Mesenchymal stem cell (in vitro differentiated cells and primary cell): ENCODE data around the gene PARD3. TPM values are rescaled to one million over a fixed set of nuclear protein-coding genes. Genes with fewer than 3 reads are reported as not detected.
A peak's percentile ranks its signal among the peaks of the same experiment; 100 is the strongest.

ENCODE experiments used
- DNase-seq: peaks from one replicate; pipeline ENCODE4 v3.0.0-alpha.2; 2013
- H2AFZ ChIP-seq: one replicate; pipeline ENCODE4 v1.6.1; 2013; ENCODE audit warnings: low read depth, mild to moderate bottlenecking, control low read depth, inconsistent platforms, low read length, moderate library complexity
- H2AK5ac ChIP-seq: 2 replicates; pipeline ENCODE4 v1.6.1; 2013; ENCODE audit warnings: low read length, moderate library complexity, mild to moderate bottlenecking, inconsistent platforms; ENCODE audit not compliant: severe bottlenecking
- H2BK120ac ChIP-seq: one replicate; pipeline ENCODE4 v1.6.1; 2013; ENCODE audit warnings: low read depth, mild to moderate bottlenecking, inconsistent platforms, low read length, moderate library complexity
- H2BK12ac ChIP-seq, 2 experiments: one replicate each; pipeline ENCODE4 v1.6.1; 2013; ENCODE audit warnings: inconsistent platforms in 2 of 2, low read length in 2 of 2, mild to moderate bottlenecking in 2 of 2, moderate library complexity in 2 of 2, control low read depth in 1 of 2
- H2BK15ac ChIP-seq: one replicate; pipeline ENCODE4 v1.6.1; 2013; ENCODE audit warnings: mild to moderate bottlenecking, low read depth, inconsistent platforms; ENCODE audit not compliant: poor library complexity, severe bottlenecking
- H2BK5ac ChIP-seq: 2 replicates; pipeline ENCODE4 v1.6.1; 2013; ENCODE audit warnings: low read depth, mild to moderate bottlenecking, low read length, control low read depth, inconsistent platforms; ENCODE audit not compliant: poor library complexity, severe bottlenecking
- H3K14ac ChIP-seq, 2 experiments: one replicate each; pipeline ENCODE4 v1.6.1; 2013; ENCODE audit warnings: inconsistent platforms in 2 of 2, low read length in 2 of 2, control low read depth in 1 of 2, mild to moderate bottlenecking in 1 of 2, moderate library complexity in 1 of 2
- H3K18ac ChIP-seq, 2 experiments: one replicate each; pipeline ENCODE4 v1.6.1; 2013; ENCODE audit warnings: inconsistent platforms in 2 of 2, low read length in 2 of 2, control low read depth in 1 of 2, low read depth in 1 of 2, mild to moderate bottlenecking in 1 of 2
- H3K23ac ChIP-seq, 2 experiments: one replicate each; pipeline ENCODE4 v1.6.1; 2013; ENCODE audit warnings: inconsistent platforms in 2 of 2, low read length in 2 of 2, mild to moderate bottlenecking in 2 of 2, moderate library complexity in 2 of 2, control low read depth in 1 of 2
- H3K27ac ChIP-seq: 2 replicates; pipeline ENCODE4 v1.5.1; 2013; ENCODE audit warnings: mild to moderate bottlenecking, moderate library complexity, low read length, control low read depth, inconsistent platforms; ENCODE audit not compliant: poor library complexity, severe bottlenecking
- H3K27me3 ChIP-seq, 2 experiments: 2 replicates each; pipeline versions ENCODE4 v1.6.1 to v1.7.0; 2013; ENCODE audit warnings: low read length in 2 of 2, mild to moderate bottlenecking in 2 of 2, moderate library complexity in 2 of 2, control low read depth in 1 of 2, inconsistent platforms in 1 of 2; ENCODE audit not compliant: control insufficient read depth in 1 of 2, insufficient read depth in 1 of 2
- H3K36me3 ChIP-seq, 2 experiments: 2 replicates each; pipeline versions ENCODE4 v1.6.1 to v1.7.0; 2013; ENCODE audit warnings: low read length in 2 of 2, control low read depth in 1 of 2, inconsistent platforms in 1 of 2, low read depth in 1 of 2, mild to moderate bottlenecking in 1 of 2; ENCODE audit not compliant: insufficient read depth in 2 of 2, control insufficient read depth in 1 of 2
- H3K4ac ChIP-seq, 2 experiments: one replicate each; pipeline ENCODE4 v1.6.1; 2013; ENCODE audit warnings: inconsistent platforms in 2 of 2, low read length in 2 of 2, mild to moderate bottlenecking in 2 of 2, moderate library complexity in 2 of 2, control low read depth in 1 of 2, low read depth in 1 of 2
- H3K4me1 ChIP-seq: 2 replicates; pipeline ENCODE4 v1.6.1; 2013; ENCODE audit warnings: low read depth, low read length, control low read depth; ENCODE audit not compliant: control insufficient read depth, insufficient read depth
- H3K4me2 ChIP-seq: 2 replicates; pipeline ENCODE4 v1.6.1; 2013; ENCODE audit warnings: low read length, mild to moderate bottlenecking, inconsistent platforms; ENCODE audit not compliant: poor library complexity, severe bottlenecking
- H3K4me3 ChIP-seq, 2 experiments: 2 replicates each; pipeline versions ENCODE4 v1.5.1 to v1.7.0; 2013; ENCODE audit warnings: low read length in 2 of 2, mild to moderate bottlenecking in 2 of 2, control low read depth in 1 of 2, low read depth in 1 of 2; ENCODE audit not compliant: insufficient read depth in 1 of 2
- H3K79me1 ChIP-seq: replicated peaks from 2 replicates; pipeline ENCODE4 v1.6.1; 2013; ENCODE audit warnings: mild to moderate bottlenecking, control low read depth, low read length, inconsistent platforms; ENCODE audit not compliant: poor library complexity, severe bottlenecking
- H3K9ac ChIP-seq: 2 replicates; pipeline ENCODE4 v1.7.0; 2013; ENCODE audit warnings: mild to moderate bottlenecking, low read length, moderate library complexity
- H3K9me3 ChIP-seq: 2 replicates; pipeline ENCODE4 v1.7.0; 2013; ENCODE audit warnings: mild to moderate bottlenecking, low read length; ENCODE audit not compliant: control insufficient read depth
- H4K8ac ChIP-seq: one replicate; pipeline ENCODE4 v1.6.1; 2013; ENCODE audit warnings: inconsistent platforms, mild to moderate bottlenecking, low read length, moderate library complexity
- H4K91ac ChIP-seq: one replicate; pipeline ENCODE4 v1.6.1; 2013; ENCODE audit warnings: mild to moderate bottlenecking, low read length, inconsistent platforms
- WGBS: methylation state at CpG from one replicate; pipeline ENCODE4 v1.1.7; 2013; ENCODE audit warnings: mixed read lengths; 5-methylcytosine and 5-hydroxymethylcytosine counted together
- polyA plus RNA-seq, 2 experiments: library from polyadenylated mRNA; stranded (reverse); fragments of 200-250 nt; gene quantifications; one replicate each; pipeline ENCODE4 v1.2.3, GENCODE V29; 2013

The PARD3 gene
- 37.3 TPM for polyA plus RNA-seq (2013, experiment 1 of 2)
- 35.9 TPM for polyA plus RNA-seq (2013, experiment 2 of 2)

- Histone ChIP-seq H2AK5ac (no peak within 1 kb of the TSS), H3K23ac (peak within 1 kb of the TSS in 1 of 2 experiments; percentile 96), H2BK12ac (peak within 1 kb of the TSS in 1 of 2 experiments; percentile 81), H3K79me1 (peaks cover 2% of the 10 kb centered on the region), H4K91ac (peak within 1 kb of the TSS; percentile 92), H4K8ac (peak within 1 kb of the TSS; percentile 82), H2BK120ac (peak within 1 kb of the TSS; percentile 94), H2AFZ (peak within 1 kb of the TSS; percentile 47), H3K36me3 (no peaks in the 10 kb centered on the region), H2BK15ac (peak within 1 kb of the TSS; percentile 100), H3K9me3 (no peaks in the 10 kb centered on the region), H3K4me1 (peaks cover 19% of the 10 kb centered on the region), H3K27ac (peak within 1 kb of the TSS; percentile 89), H2BK5ac (peak within 1 kb of the TSS; percentile 97), H3K4ac (peak within 1 kb of the TSS; percentile 87 to 92), H3K18ac (peak within 1 kb of the TSS; percentile 95 to 98), H3K14ac (peak within 1 kb of the TSS in 1 of 2 experiments; percentile 98), H3K27me3 (no peaks in the 10 kb centered on the region), H3K4me2 (peak within 1 kb of the TSS; percentile 90), H3K4me3 (peak within 1 kb of the TSS; percentile 84 to 92), H3K9ac (peak within 1 kb of the TSS; percentile 89)
- DNase-seq: peak; percentile 71
- under 1% methylated on average over 39 of the region's 82 CpGs for WGBS
These were observed at the start of gene PARD3 for GRCh38 chr10:34815185-34816084. PARD3 (minus strand) TSS chr10:34815296; CDS start chr10:34814995, 301 bp downstream.

GRCh38 chr10:34864149-34865067 is 49.3 kb upstream of the PARD3 start:
- H3K27me3 ChIP-seq: peaks cover 0 to 9% of the 10 kb centered on the region in 2 experiments
- H4K8ac ChIP-seq: no peak overlapping the region
- H3K79me1 ChIP-seq: no peaks in the 10 kb centered on the region
- H3K9ac ChIP-seq: no peak overlapping the region
- no peak overlapping the region for H2AFZ ChIP-seq
- no peak overlapping the region for H3K23ac ChIP-seq
- peak; percentile 7 for DNase-seq
- H3K4me2 ChIP-seq: no peak overlapping the region
- no peak overlapping the region for H4K91ac ChIP-seq
- 84% methylated on average over 12 of the region's 12 CpGs for WGBS
- H2AK5ac ChIP-seq: no peak overlapping the region
- no peak overlapping the region for H2BK120ac ChIP-seq
- no peak overlapping the region for H3K14ac ChIP-seq
- H3K4me3 ChIP-seq: no peak overlapping the region
- no peak overlapping the region for H3K18ac ChIP-seq
- no peak overlapping the region for H2BK12ac ChIP-seq
- H3K36me3 ChIP-seq: no peaks in the 10 kb centered on the region
- no peaks in the 10 kb centered on the region for H3K9me3 ChIP-seq
- H2BK5ac ChIP-seq: no peak overlapping the region
- H3K4me1 ChIP-seq: no peaks in the 10 kb centered on the region
- no peak overlapping the region for H3K4ac ChIP-seq
- H3K27ac ChIP-seq: no peak overlapping the region
- H2BK15ac ChIP-seq: no peak overlapping the region

GRCh38 chr10:34862892-34863291 is 47.8 kb upstream of the PARD3 start:
- Histone ChIP-seq H3K27ac (no peak overlapping the region), H3K36me3 (no peaks in the 10 kb centered on the region), H4K8ac (no peak overlapping the region), H3K9me3 (no peaks in the 10 kb centered on the region), H2AFZ (no peak overlapping the region), H3K4me1 (no peaks in the 10 kb centered on the region), H3K14ac (no peak overlapping the region), H2BK15ac (no peak overlapping the region), H3K79me1 (no peaks in the 10 kb centered on the region), H2BK120ac (no peak overlapping the region), H4K91ac (no peak overlapping the region), H3K18ac (no peak overlapping the region), H3K9ac (no peak overlapping the region), H2AK5ac (no peak overlapping the region), H3K4me3 (no peak overlapping the region), H3K4ac (no peak overlapping the region), H2BK5ac (no peak overlapping the region), H2BK12ac (no peak overlapping the region), H3K23ac (no peak overlapping the region), H3K27me3 (peaks cover 1 to 5% of the 10 kb centered on the region in 2 experiments), H3K4me2 (no peak overlapping the region)
- no peak for DNase-seq
- WGBS: 90% methylated on average over 3 of the region's 3 CpGs
